ENCODE results near the gene TKT.
A peak's percentile ranks its signal among the peaks of the same experiment; 100 is the strongest.

DNA sequence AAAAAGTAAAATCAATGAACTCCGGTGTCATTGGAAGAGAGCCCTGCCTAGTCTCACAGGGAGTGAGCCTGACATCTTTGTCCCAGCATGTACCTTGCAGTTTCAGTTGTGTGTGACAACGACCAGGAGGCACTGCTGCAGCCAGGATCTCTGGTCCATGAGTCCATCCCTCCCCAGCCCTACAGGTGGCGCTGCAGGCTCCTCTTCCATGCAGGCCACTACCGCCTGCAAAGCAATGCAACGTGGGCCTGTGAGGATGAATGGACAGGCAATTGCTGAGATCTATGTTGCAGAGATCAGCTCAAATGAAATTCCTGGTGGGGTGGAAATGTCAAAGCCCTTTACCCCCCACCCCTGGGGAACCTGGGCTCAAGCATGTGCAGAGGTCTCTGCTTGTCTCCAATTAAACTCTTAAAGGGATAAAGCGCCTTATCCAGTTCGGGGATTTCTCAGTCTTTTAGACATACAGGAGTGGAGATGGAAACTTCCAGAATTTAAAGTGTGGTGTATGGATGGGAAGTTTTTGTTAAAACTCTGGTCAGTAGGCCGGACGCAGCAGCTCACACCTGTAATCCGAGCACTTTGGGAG, 35.8 kb downstream of the TKT start:
- TF ChIP-seq, protein P1, sequence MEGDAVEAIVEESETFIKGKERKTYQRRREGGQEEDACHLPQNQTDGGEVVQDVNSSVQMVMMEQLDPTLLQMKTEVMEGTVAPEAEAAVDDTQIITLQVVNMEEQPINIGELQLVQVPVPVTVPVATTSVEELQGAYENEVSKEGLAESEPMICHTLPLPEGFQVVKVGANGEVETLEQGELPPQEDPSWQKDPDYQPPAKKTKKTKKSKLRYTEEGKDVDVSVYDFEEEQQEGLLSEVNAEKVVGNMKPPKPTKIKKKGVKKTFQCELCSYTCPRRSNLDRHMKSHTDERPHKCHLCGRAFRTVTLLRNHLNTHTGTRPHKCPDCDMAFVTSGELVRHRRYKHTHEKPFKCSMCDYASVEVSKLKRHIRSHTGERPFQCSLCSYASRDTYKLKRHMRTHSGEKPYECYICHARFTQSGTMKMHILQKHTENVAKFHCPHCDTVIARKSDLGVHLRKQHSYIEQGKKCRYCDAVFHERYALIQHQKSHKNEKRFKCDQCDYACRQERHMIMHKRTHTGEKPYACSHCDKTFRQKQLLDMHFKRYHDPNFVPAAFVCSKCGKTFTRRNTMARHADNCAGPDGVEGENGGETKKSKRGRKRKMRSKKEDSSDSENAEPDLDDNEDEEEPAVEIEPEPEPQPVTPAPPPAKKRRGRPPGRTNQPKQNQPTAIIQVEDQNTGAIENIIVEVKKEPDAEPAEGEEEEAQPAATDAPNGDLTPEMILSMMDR (IDR thresholded peaks at IDR 0.05): peak; percentile 74 to 92 (median 88)
- no peak for TF ChIP-seq POLR2A (IDR thresholded peaks at IDR 0.05)

Measured in esophagus squamous epithelium (tissue), 4 donors.